Mesothelial cell of epicardium (in vitro differentiated cells): ENCODE data around the gene BICD2. TPM values are rescaled to one million over a fixed set of nuclear protein-coding genes. Genes with fewer than 3 reads are reported as not detected.
"Not testable (repeated sequence)": the region's sequence is repeated elsewhere in the genome, so short reads cannot be mapped to it uniquely, and the experiment has no call there.

Experiments
- DNase-seq, 2 experiments: peaks; one replicate each; pipeline ENCODE4 v3.0.0; 2021; ENCODE audit warnings: low spot score in 2 of 2; ENCODE audit not compliant: unreplicated experiment in 2 of 2
- H3K27ac Mint-ChIP-seq: 2 replicates; pipeline ENCODE4 v1.8.0; 2021; ENCODE audit warnings: mixed read lengths
- H3K27me3 Mint-ChIP-seq: 2 replicates; pipeline ENCODE4 v1.8.0; 2021; ENCODE audit warnings: low read depth, mixed read lengths
- H3K36me3 Mint-ChIP-seq: 2 replicates; pipeline ENCODE4 v1.8.0; 2021; ENCODE audit warnings: mixed read lengths
- H3K4me1 Mint-ChIP-seq: 2 replicates; pipeline ENCODE4 v1.8.0; 2021; ENCODE audit warnings: mixed read lengths
- H3K4me3 Mint-ChIP-seq: 2 replicates; pipeline ENCODE4 v1.8.0; 2021; ENCODE audit warnings: mild to moderate bottlenecking, moderate library complexity, mixed read lengths
- H3K9me3 Mint-ChIP-seq: 2 replicates; pipeline ENCODE4 v1.8.0; 2021; ENCODE audit warnings: mixed read lengths
- total RNA-seq: library from RNA; stranded (reverse); gene quantifications from 3 replicates; pipeline ENCODE4 v1.2.1, GENCODE V29; 2021
- TF ChIP-seq, protein P1 (sequence below): fragments of 200-600 bp; sonication (generic); IDR thresholded peaks from one replicate; pipeline ENCODE4 v1.5.0; 2021; ENCODE audit warnings: antibody characterized with exemption; ENCODE audit not compliant: unreplicated experiment

The BICD2 gene
- total RNA-seq, 1 donor from 2014 or later: 30.2 TPM

DNA sequence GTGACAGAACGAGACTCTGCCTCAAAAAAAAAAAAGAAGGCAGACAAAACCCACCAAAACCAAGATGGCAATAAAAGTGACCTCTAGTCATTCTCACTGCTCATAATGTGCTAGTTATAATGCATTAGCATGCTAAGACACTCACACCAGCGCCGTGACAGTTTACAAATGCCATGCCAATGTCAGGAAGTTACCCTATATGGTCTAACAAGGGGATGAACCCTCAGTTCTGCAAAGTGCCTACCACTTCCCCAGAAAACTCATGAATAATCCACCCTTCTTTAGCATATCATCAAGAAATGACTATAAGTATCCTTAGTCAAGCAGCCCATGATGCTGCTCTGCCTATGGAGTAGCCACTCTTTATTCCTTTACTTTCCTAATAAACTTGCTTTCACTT, 4.7 kb upstream of the BICD2 start:
- H3K36me3 Mint-ChIP-seq: no peaks in the 10 kb centered on the region
- H3K27ac Mint-ChIP-seq: no peak overlapping the region
- no peak for DNase-seq
- TF ChIP-seq, protein P1, sequence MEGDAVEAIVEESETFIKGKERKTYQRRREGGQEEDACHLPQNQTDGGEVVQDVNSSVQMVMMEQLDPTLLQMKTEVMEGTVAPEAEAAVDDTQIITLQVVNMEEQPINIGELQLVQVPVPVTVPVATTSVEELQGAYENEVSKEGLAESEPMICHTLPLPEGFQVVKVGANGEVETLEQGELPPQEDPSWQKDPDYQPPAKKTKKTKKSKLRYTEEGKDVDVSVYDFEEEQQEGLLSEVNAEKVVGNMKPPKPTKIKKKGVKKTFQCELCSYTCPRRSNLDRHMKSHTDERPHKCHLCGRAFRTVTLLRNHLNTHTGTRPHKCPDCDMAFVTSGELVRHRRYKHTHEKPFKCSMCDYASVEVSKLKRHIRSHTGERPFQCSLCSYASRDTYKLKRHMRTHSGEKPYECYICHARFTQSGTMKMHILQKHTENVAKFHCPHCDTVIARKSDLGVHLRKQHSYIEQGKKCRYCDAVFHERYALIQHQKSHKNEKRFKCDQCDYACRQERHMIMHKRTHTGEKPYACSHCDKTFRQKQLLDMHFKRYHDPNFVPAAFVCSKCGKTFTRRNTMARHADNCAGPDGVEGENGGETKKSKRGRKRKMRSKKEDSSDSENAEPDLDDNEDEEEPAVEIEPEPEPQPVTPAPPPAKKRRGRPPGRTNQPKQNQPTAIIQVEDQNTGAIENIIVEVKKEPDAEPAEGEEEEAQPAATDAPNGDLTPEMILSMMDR: no peak
- H3K4me3 Mint-ChIP-seq: no peak overlapping the region
- H3K9me3 Mint-ChIP-seq: no peaks in the 10 kb centered on the region
- H3K27me3 Mint-ChIP-seq: no peaks in the 10 kb centered on the region
- peaks cover 26% of the 10 kb centered on the region for H3K4me1 Mint-ChIP-seq

DNA sequence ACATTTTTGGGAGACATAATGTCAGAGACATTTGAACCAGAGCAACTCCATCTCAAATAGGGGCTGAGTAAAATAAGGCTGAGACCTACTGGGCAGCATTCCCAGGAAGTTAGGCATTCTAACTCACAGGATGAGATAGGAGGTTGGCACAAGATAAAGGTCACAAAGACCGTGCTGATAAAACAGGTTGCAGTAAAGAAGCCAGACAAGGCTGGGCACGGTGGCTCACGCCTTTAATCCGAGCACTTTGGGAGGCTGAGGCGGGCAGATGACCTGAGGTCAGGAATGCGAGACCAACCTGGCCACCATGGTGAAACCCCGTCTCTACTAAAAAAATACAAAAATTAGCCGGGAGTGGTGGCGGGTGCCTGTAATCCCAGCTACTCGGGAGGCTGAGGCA, 4.2 kb upstream of the BICD2 start:
- peaks cover 26% of the 10 kb centered on the region for H3K4me1 Mint-ChIP-seq
- not testable (repeated sequence) for H3K9me3 Mint-ChIP-seq, H3K27ac Mint-ChIP-seq, H3K4me3 Mint-ChIP-seq, H3K27me3 Mint-ChIP-seq, DNase-seq, H3K36me3 Mint-ChIP-seq

DNA sequence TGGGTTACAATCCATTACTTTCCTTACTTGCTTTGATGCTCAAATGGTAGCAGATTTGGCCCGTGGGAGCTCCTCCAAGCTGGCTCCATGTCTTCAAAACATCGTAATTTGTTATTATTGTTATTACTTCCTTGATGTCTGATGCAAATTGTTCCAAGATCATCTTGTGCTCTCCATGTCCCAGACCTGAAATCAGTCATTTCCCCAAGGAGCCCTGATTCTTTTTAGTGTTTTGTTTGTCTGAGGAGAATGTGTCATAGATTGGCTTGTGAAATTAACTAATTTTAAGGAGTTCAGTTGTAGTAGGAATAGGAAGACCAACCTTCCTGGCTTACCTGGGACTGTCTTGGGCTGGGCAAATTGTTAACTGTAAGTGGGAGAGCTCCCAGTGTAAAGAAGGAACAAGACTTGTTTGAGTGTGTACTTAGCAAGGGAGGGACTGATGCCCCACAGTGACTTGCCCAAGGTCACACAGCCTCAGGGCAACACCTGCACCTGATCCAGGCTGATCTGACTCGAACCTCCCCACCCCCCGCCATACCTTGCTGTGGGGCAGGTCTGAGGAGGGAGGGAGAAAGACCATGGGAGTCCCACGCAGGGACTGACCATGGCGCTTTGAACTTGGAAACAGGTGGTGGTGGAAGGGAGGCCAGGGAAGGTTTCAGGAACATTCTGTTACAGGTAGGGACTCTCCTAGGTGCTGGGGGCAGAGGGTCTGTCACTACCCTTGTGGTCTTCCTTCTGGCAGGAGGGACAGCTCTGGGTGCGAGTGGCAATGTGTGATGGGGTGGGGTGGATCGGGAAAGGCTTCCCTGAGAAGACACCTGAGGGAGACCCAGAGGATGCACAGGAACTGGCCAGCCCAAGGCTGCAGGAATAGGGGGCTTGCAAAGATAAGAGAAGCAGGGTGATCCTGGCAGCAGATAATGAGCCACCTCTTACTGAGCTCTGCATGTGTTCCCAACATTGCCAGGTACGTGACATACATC, 2.7 kb upstream of the BICD2 start:
- TF ChIP-seq, protein P1: no peak
- Mint-ChIP-seq H3K9me3 (no peaks in the 10 kb centered on the region), H3K36me3 (no peaks in the 10 kb centered on the region), H3K4me3 (peak overlapping the region; percentile 13), H3K27ac (no peak overlapping the region), H3K4me1 (peaks cover 39% of the 10 kb centered on the region), H3K27me3 (no peaks in the 10 kb centered on the region)
- no peak for DNase-seq

DNA sequence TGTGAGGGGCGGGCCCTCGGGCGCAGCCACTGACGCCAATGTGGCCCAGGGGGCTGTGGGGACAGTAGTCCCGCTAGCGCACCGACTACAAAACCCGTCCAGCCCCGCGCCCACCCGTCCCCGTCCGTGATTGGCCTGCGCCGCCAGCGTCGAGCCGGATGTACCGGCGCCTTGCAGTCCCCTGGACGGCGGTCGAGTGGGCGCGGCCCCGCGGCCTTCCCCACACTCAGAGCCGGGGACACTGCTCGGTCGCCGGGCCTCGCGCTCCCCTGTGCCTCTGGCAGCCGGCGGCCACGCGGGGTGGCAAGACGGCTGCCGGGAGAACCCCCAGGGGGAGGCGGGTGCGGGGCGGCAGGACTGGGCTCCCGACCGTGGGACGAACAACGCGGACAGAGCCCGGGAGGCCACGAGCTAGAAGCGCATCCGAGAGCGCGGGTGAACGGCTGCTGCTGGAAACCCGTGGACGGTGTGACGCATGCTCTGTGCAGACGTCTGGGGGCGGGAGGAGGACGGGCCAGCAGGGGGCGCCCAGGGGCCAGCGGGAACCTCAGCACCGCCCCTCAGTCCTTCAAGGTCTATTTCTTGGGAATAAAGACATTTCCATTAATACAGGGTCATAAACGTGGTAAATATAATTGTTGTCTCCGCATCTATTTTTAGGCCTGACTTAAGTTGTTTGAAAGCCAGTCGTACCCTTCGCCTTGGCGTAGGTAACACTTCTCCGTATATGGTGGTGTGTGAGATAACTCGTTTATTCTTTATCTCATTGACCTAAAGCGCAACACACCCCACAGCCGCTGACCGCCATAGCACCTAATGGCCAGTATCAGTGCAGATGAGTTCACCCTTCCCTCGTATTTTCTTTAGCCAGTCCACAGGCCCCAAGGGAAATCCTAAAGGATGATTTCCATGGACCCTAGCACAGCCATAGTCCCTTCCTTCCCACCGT, 629 bp upstream of the BICD2 start:
- Mint-ChIP-seq H3K36me3 (no peaks in the 10 kb centered on the region), H3K27me3 (no peaks in the 10 kb centered on the region), H3K4me3 (peak overlapping the region; percentile 83), H3K27ac (peak overlapping the region; percentile 88), H3K9me3 (no peaks in the 10 kb centered on the region), H3K4me1 (peaks cover 41% of the 10 kb centered on the region)
- TF ChIP-seq, protein P1: peak; percentile 91
- peak; percentile 92 to 98 for DNase-seq

DNA sequence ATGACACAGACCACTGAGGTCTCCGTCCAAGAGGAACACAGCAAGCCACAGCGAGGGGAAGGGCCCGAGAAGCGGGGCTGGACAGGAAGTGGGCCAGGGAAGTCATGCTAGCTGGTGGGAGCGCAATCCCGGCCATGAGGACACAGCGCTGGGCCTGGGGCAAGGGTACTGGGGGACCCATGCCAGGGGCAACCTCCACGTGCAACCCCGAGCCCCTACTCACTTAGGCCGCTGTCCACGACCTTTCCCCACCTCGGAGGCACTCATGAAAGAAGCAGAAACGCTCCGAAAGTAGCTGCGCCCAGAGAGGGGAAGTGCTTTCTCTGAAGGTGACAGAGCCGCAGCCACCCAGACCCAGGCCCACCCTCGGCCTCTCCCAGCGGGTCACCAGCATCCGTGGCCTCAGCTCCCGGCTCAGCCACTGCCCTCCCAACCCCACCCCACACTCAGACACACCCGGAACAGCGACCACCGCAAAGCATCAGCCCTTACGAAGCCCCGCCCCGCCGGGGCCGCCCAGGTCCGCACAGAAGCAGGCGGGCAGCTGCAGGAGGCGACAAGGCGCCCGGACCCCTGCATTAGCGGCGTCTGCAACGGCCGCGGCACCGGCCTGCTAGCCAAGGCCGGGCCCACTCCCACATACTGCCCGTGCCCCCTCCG, 782 bp downstream of the BICD2 start:
- Mint-ChIP-seq H3K36me3 (no peaks in the 10 kb centered on the region), H3K27ac (peak overlapping the region; percentile 81), H3K4me1 (peaks cover 33% of the 10 kb centered on the region), H3K9me3 (no peaks in the 10 kb centered on the region), H3K4me3 (peak overlapping the region; percentile 90), H3K27me3 (no peaks in the 10 kb centered on the region)
- DNase-seq: peak in 1 of 2 experiments; percentile 62
- TF ChIP-seq, protein P1: no peak
